Measurements from ENCODE around the gene TBX4. TPM values are rescaled to one million over a fixed set of nuclear protein-coding genes. Genes with fewer than 3 reads are reported as not detected.
A peak's percentile ranks its signal among the peaks of the same experiment; 100 is the strongest.

Gene TBX4
- total and polyA plus RNA-seq, 2 of the 13 experiments (the other 11 are each of a cell fraction or from before 2014, with no cell fraction given): 0.11 to 1.1 TPM

- TF ChIP-seq, protein P1, sequence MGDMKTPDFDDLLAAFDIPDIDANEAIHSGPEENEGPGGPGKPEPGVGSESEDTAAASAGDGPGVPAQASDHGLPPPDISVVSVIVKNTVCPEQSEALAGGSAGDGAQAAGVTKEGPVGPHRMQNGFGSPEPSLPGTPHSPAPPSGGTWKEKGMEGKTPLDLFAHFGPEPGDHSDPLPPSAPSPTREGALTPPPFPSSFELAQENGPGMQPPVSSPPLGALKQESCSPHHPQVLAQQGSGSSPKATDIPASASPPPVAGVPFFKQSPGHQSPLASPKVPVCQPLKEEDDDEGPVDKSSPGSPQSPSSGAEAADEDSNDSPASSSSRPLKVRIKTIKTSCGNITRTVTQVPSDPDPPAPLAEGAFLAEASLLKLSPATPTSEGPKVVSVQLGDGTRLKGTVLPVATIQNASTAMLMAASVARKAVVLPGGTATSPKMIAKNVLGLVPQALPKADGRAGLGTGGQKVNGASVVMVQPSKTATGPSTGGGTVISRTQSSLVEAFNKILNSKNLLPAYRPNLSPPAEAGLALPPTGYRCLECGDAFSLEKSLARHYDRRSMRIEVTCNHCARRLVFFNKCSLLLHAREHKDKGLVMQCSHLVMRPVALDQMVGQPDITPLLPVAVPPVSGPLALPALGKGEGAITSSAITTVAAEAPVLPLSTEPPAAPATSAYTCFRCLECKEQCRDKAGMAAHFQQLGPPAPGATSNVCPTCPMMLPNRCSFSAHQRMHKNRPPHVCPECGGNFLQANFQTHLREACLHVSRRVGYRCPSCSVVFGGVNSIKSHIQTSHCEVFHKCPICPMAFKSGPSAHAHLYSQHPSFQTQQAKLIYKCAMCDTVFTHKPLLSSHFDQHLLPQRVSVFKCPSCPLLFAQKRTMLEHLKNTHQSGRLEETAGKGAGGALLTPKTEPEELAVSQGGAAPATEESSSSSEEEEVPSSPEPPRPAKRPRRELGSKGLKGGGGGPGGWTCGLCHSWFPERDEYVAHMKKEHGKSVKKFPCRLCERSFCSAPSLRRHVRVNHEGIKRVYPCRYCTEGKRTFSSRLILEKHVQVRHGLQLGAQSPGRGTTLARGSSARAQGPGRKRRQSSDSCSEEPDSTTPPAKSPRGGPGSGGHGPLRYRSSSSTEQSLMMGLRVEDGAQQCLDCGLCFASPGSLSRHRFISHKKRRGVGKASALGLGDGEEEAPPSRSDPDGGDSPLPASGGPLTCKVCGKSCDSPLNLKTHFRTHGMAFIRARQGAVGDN (CRISPR knock-in tag; IDR thresholded peaks at IDR 0.05): peak; percentile 41
- TF ChIP-seq PHF8 (CRISPR knock-in tag; IDR thresholded peaks at IDR 0.05) (peak; percentile 21; the same call in 1 of the 2 replicates), ZFY (CRISPR knock-in tag; IDR thresholded peaks at IDR 0.05) (0 out of 2 replicates have a peak, but pooled peaks have one; percentile 27), AGO1 (IDR thresholded peaks at IDR 0.05; ENCODE audit: low read depth, low read length, poor library complexity, severe bottlenecking) (peak; percentile 22), BRD4 (CRISPR knock-in tag; IDR thresholded peaks at IDR 0.05) (0 out of 2 replicates have a peak, but pooled peaks have one; percentile 39), CTCF (CRISPR knock-in tag; IDR thresholded peaks at IDR 0.05) (peak; percentile 53), ZBTB39 (CRISPR knock-in tag; IDR thresholded peaks at IDR 0.05) (no peak), KLF11 (CRISPR knock-in tag; IDR thresholded peaks at IDR 0.05) (no peak), DNMT3B (CRISPR knock-in tag; conservative IDR thresholded peaks at IDR 0.05) (no peak), ZNF17 (CRISPR knock-in tag; IDR thresholded peaks at IDR 0.05) (no peak), HNRNPL (IDR thresholded peaks at IDR 0.05; ENCODE audit: low read depth, low read length) (0 out of 2 replicates have a peak, but pooled peaks have one; percentile 46), YY1 (IDR thresholded peaks at IDR 0.05; ENCODE audit: insufficient read depth, insufficient replicate concordance, low read depth, low read length) (peak; percentile 65), GTF3A (CRISPR knock-in tag; conservative IDR thresholded peaks at IDR 0.05) (0 out of 2 replicates have a peak, but pooled peaks have one; percentile 56), FOSL2 (CRISPR knock-in tag; IDR thresholded peaks at IDR 0.05) (no peak), EEA1 (CRISPR knock-in tag; IDR thresholded peaks at IDR 0.05; ENCODE audit: borderline replicate concordance) (no peak)
These were observed 11.3 kb downstream of the TBX4 start (continued) for GRCh38 chr17:61463316-61464129.

Measured in HepG2 (cell line).